Measurements from ENCODE around the gene UBE2M. TPM values are rescaled to one million over a fixed set of nuclear protein-coding genes. Genes with fewer than 3 reads are reported as not detected.
A peak's percentile ranks its signal among the peaks of the same experiment; 100 is the strongest.
"Not testable (repeated sequence)": the region's sequence is repeated elsewhere in the genome, so short reads cannot be mapped to it uniquely, and the experiment has no call there.

Gene UBE2M
- 78.3 and 81.6 TPM in 2 replicates for total RNA-seq

GRCh38 chr19:58558066-58558622, at the start of gene UBE2M:
TSS of gene UBE2M (minus strand) at chr19:58558611. CDS start at chr19:58558381, 230 bp downstream.
- TF ChIP-seq, protein P1, sequence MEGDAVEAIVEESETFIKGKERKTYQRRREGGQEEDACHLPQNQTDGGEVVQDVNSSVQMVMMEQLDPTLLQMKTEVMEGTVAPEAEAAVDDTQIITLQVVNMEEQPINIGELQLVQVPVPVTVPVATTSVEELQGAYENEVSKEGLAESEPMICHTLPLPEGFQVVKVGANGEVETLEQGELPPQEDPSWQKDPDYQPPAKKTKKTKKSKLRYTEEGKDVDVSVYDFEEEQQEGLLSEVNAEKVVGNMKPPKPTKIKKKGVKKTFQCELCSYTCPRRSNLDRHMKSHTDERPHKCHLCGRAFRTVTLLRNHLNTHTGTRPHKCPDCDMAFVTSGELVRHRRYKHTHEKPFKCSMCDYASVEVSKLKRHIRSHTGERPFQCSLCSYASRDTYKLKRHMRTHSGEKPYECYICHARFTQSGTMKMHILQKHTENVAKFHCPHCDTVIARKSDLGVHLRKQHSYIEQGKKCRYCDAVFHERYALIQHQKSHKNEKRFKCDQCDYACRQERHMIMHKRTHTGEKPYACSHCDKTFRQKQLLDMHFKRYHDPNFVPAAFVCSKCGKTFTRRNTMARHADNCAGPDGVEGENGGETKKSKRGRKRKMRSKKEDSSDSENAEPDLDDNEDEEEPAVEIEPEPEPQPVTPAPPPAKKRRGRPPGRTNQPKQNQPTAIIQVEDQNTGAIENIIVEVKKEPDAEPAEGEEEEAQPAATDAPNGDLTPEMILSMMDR (IDR thresholded peaks at IDR 0.05; ENCODE audit: insufficient read depth, low read depth, low read length), result no peak
- peak within 1 kb of the TSS; percentile 98 for H3K4me3 ChIP-seq (ENCODE audit: low read depth, low read length)
- DNase-seq (ENCODE audit: low read depth), result peak; percentile 62

DNA sequence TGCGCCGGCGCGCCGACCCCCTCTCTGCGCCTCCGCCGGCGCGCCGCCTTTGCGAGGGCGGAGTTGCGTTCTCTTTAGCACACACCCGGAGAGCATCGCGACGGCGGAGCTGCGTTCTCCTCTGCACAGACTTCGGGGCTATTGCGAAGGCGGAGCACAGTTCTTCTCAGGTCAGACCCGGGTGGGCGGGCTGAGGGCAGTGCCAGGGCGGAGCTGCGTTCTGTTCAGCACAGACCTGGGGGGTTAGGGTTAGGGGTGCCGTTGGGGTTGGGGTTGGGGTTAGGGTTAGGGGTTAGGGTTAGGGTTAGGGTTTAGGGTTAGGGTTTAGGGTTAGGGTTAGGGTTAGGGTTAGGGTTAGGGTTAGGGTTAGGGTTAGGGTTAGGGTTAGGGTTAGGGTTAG, 48.8 kb upstream of the UBE2M start:
- H3K4me3 ChIP-seq (ENCODE audit: low read depth, low read length), result not testable (repeated sequence)
- peak; percentile 52 for DNase-seq (ENCODE audit: low read depth)

GRCh38 chr19:58606251-58606896, 48.0 kb upstream of the UBE2M start:
- TF ChIP-seq, protein P1 (IDR thresholded peaks at IDR 0.05; ENCODE audit: insufficient read depth, low read depth, low read length), result peak; percentile 32
- H3K4me3 ChIP-seq (ENCODE audit: low read depth, low read length), result not testable (repeated sequence)
- DNase-seq (ENCODE audit: low read depth), result peak; percentile 52

DNA sequence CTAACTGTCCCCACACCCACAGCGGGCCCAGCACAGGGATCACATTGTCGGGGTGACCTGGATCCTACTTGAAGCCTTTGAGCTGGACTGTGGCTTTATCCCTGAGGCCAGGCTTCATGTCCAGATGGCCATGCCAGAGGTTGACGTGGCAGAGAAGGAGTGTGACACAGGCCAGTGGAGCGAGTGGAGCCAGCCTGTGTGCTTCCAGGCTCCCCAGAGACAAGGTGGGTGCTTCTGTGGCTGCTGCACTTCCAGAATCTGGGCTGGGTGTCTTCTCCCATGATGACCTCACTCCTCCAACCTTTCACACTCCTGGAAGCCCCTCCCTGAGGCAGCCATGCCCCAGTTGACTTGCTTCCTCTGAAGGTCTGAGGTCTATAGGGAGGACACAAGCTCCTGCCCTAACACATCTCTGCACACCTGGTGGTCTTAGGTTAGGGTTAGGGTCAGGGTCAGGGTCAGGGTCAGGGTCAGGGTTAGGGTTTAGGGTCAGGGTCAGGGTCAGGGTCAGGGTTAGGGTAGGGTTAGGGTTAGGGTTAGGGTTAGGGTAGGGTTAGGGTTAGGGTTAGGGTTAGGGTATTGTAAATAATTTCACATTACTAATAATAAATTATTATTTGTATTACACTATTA, 27.8 kb upstream of the UBE2M start:
- no peak overlapping the region for H3K4me3 ChIP-seq (ENCODE audit: low read depth, low read length)
- DNase-seq (ENCODE audit: low read depth), result no peak
- TF ChIP-seq, protein P1 (IDR thresholded peaks at IDR 0.05; ENCODE audit: insufficient read depth, low read depth, low read length), result no peak

DNA sequence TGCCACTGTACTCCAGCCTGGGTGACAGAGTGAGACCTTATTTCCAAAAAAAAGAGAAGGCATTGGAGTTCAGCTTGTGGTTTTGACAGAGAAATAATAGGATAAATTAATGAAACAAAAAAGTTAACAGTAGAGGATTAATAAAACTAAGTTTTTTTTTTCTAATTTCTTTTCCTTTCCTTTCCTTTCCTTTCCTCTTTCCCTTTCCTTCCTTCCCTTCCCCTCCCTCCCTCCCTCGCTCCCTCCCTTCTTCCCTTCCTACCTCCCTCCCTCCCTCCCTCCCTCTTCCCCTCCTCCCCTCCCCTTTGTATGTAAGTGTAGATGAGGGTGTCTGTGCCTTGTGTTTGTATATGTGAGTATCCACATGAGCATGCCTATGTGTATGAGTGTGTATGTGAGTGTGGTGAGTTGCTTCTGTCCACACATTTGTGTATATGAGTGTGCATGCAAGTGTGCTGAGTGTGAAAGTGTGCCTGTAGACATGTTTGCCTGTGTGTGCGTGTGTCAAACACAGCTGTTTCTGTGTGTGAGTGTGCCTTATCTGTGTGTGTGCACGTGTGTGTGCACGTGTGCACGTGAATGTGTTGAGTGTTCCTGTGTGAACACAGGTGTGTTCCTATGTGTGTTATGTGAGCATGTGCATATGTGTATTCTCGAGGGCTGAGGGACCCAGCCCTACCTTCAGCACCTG, 27.2 kb upstream of the UBE2M start:
- no peak for DNase-seq (ENCODE audit: low read depth)
- TF ChIP-seq, protein P1 (IDR thresholded peaks at IDR 0.05; ENCODE audit: insufficient read depth, low read depth, low read length), result no peak
- H3K4me3 ChIP-seq (ENCODE audit: low read depth, low read length), result no peak overlapping the region

DNA sequence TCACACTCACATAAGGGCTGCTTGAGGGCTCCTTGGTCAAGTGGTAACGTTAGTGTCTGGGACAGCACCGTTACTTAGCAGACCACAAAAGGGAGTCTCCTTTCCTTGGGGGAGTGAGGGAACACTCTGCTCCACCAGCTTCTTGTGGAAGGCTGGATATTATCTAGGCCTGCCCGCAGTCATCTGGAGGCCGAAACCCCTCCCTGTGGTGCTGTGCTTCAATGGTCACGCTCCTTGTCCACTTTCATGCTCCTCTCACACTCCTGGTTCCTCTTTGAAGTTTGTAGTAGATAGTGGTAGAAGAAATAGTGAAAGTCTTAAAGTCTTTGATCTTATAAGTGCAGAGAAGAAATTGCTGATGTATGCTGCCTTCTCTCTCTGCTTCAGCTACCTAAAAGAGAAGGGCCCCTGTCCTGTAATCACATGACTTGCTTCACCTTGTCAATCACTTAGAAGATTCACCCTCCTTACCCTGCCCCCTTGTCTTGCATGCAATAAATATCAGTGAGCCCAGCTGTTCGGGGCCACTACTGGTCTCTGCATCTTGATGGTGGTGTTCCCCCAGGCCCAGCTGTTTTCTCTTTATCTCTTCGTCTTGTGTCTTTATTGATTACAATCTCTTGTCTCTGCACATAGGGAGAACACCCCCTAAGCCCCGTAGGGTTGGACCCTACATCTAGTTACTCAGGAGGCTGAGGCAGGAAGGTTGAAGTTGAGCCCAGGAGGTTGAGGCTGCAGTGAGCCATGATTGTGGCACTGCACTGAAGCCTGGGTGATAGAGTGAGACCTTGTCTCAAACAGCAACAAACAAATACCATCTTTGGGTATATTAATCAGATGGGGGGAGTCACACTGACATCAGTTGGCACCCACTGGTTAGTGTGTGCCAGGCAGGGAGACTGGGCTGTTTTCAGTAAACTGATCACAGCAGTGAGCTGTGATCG, 26.4 kb upstream of the UBE2M start:
- DNase-seq (ENCODE audit: low read depth), result no peak
- TF ChIP-seq, protein P1 (IDR thresholded peaks at IDR 0.05; ENCODE audit: insufficient read depth, low read depth, low read length), result no peak
- no peak overlapping the region for H3K4me3 ChIP-seq (ENCODE audit: low read depth, low read length)
